ENCODE measurements around the gene PPP2R5B. TPM values are rescaled to one million over a fixed set of nuclear protein-coding genes. Genes with fewer than 3 reads are reported as not detected.
A peak's percentile ranks its signal among the peaks of the same experiment; 100 is the strongest.

Gene PPP2R5B
- total RNA-seq, 1 experiment from 2014 or later, result 38.0 TPM

DNA sequence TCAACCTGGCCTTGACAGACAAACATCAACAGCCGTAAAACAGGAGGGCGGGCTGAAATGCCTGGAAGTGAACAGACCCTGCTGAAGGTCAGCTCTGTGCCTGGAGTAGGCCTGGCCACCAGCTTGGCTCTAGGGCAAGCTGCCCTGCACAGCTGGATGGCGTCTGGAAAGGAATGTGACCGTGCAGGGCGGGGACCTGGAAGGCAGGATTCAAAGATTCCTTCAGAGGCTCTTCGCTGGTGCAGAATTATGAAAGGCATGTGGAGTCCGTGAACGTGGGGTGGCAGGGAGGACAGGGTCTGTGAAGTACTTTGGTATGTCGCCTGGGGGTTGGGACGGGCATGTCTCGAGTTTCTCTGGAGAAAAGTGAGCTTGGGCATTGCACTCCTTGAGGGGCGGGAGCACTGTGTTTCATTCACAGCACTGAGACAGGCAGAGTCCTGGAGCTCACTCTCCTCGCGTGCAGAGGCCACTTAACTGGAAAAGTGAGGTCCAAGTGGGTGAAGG is 47.6 kb upstream of the PPP2R5B start:
- TF ChIP-seq, protein P1, sequence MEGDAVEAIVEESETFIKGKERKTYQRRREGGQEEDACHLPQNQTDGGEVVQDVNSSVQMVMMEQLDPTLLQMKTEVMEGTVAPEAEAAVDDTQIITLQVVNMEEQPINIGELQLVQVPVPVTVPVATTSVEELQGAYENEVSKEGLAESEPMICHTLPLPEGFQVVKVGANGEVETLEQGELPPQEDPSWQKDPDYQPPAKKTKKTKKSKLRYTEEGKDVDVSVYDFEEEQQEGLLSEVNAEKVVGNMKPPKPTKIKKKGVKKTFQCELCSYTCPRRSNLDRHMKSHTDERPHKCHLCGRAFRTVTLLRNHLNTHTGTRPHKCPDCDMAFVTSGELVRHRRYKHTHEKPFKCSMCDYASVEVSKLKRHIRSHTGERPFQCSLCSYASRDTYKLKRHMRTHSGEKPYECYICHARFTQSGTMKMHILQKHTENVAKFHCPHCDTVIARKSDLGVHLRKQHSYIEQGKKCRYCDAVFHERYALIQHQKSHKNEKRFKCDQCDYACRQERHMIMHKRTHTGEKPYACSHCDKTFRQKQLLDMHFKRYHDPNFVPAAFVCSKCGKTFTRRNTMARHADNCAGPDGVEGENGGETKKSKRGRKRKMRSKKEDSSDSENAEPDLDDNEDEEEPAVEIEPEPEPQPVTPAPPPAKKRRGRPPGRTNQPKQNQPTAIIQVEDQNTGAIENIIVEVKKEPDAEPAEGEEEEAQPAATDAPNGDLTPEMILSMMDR (IDR thresholded peaks at IDR 0.05; ENCODE audit: unreplicated experiment), result no peak
- Mint-ChIP-seq H3K27ac (ENCODE audit: low read depth, unreplicated experiment) (peak overlapping the region; percentile 95), H3K4me3 (ENCODE audit: unreplicated experiment) (peak overlapping the region; percentile 95), H3K36me3 (ENCODE audit: insufficient read depth, unreplicated experiment) (peaks cover 25% of the 10 kb centered on the region), H3K9me3 (ENCODE audit: unreplicated experiment) (no peaks in the 10 kb centered on the region), H3K4me1 (ENCODE audit: insufficient read depth, unreplicated experiment) (peaks cover 22% of the 10 kb centered on the region), H3K27me3 (ENCODE audit: insufficient read depth, unreplicated experiment) (no peaks in the 10 kb centered on the region)
- DNase-seq (ENCODE audit: unreplicated experiment), result no peak
- ChIA-PET POLR2A (interaction anchor here (0.5 to 7.3 kb wide), 22 partner anchors 9 to 457 kb away, joined by 3 to 103 read pairs (median 5); partner anchors contain the start of genes CAPN1, CDC42BPG, DPF2 and FAU), CTCF (interaction anchor here (0.5 to 19.1 kb wide), 10 partner anchors 9 to 476 kb away, joined by 3 to 286 read pairs (median 4); partner anchors contain the start of genes ARL2 and CDC42BPG)
- no TSS peak for BruUV-seq (replicated peaks)
- intact Hi-C loops (cut with micrococcal nuclease), result no loop called here

DNA sequence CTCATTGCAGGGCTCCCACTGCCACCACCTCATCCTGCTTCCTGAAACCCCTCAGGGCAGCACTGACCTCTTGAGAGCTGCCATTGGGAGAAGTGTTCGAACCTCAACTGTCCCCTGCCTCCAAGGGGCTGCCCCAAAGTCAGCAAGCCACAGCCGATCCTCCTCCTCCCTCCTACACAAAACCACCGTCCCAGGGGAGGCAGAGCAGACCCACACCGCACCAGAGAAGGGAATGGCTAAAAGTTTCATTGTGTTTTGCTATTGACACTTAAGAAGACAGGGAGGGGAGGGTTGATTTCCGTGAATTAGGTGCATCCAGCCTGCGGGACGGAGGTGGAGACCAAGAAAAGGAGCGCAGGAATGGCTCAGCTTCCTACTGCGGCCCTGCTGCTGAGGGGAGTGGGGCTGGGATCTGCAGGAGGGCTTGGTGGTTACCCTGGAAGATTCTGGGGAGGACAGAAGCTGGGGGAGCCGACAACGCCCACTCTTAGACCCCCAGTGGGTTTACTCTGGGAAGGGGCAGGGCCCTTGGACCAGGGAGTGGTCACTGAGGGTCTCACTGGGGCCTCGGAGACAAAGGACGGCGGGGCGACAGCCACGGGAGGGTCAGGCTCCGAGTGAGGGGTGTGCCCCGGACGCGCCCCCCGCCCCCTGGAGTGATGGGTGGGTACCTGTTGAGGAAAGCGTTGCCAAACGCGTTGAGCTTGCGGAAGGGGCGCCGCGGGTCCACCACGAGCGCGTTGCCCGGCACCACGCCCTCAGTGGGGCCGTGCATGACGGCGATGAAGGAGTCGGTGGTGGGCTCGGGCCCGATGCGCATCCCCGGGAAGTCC is 46.9 kb upstream of the PPP2R5B start:
- CTCF ChIA-PET, result interaction anchor here (0.6 to 19.1 kb wide), 12 partner anchors 11 to 610 kb away, joined by 3 to 286 read pairs (median 4); partner anchors contain the start of genes ARL2 and CDC42BPG
- Mint-ChIP-seq H3K27me3 (ENCODE audit: insufficient read depth, unreplicated experiment) (no peaks in the 10 kb centered on the region), H3K9me3 (ENCODE audit: unreplicated experiment) (no peaks in the 10 kb centered on the region), H3K36me3 (ENCODE audit: insufficient read depth, unreplicated experiment) (peaks cover 20% of the 10 kb centered on the region), H3K4me3 (ENCODE audit: unreplicated experiment) (peak overlapping the region; percentile 95), H3K27ac (ENCODE audit: low read depth, unreplicated experiment) (peak overlapping the region; percentile 95), H3K4me1 (ENCODE audit: insufficient read depth, unreplicated experiment) (peaks cover 22% of the 10 kb centered on the region)
- no peak for DNase-seq (ENCODE audit: unreplicated experiment)
- intact Hi-C loops (cut with micrococcal nuclease), result loop anchor here (1.0 kb wide), 3 partner anchors 8 to 30 kb away; no protein-coding TSS in a partner anchor
- BruUV-seq (replicated peaks), result no TSS peak
- POLR2A ChIA-PET, result interaction anchor here (0.5 to 7.3 kb wide), 22 partner anchors 12 to 456 kb away, joined by 3 to 103 read pairs (median 5); partner anchors contain the start of genes CAPN1, CDC42BPG, DPF2 and FAU
- TF ChIP-seq, protein P1 (IDR thresholded peaks at IDR 0.05; ENCODE audit: unreplicated experiment), result no peak

DNA sequence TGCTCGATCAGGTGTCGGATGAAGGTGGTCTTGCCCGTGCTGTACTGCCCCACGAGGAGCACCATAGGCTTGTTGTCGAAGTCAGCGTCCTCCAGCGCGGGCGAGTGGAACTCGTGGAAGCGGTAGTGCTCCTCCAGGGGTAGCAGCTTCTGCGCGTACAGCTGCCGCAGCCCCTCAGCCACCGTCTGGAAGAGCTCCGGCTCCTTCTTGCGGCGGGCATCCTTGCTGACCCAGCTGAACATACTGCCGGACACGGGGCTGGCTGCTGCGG is 46.3 kb upstream of the PPP2R5B start:
- DNase-seq (ENCODE audit: unreplicated experiment), result no peak

More for the DNA sequence above, 46.3 kb upstream of the PPP2R5B start:
- peaks cover 14% of the 10 kb centered on the region for H3K36me3 Mint-ChIP-seq (ENCODE audit: insufficient read depth, unreplicated experiment)
- peak overlapping the region; percentile 95 for H3K27ac Mint-ChIP-seq (ENCODE audit: low read depth, unreplicated experiment)
- ChIA-PET CTCF (interaction anchor here (0.6 to 19.1 kb wide), 9 partner anchors 10 to 610 kb away, joined by 3 to 286 read pairs (median 4); partner anchors contain the start of genes ARL2 and CDC42BPG), POLR2A (interaction anchor here (0.6 to 7.3 kb wide), 14 partner anchors 13 to 694 kb away, joined by 3 to 103 read pairs (median 7); partner anchors contain the start of genes CDC42BPG, FAM89B, VPS51 and ZNHIT2)
- H3K27me3 Mint-ChIP-seq (ENCODE audit: insufficient read depth, unreplicated experiment), result no peaks in the 10 kb centered on the region
- TF ChIP-seq, protein P1 (IDR thresholded peaks at IDR 0.05; ENCODE audit: unreplicated experiment), result no peak
- BruUV-seq (replicated peaks), result TSS peak; percentile 53
- intact Hi-C loops (cut with micrococcal nuclease), result loop anchor here (1.0 kb wide), 3 partner anchors 9 to 31 kb away; no protein-coding TSS in a partner anchor
- peaks cover 22% of the 10 kb centered on the region for H3K4me1 Mint-ChIP-seq (ENCODE audit: insufficient read depth, unreplicated experiment)
- peak overlapping the region; percentile 95 for H3K4me3 Mint-ChIP-seq (ENCODE audit: unreplicated experiment)
- H3K9me3 Mint-ChIP-seq (ENCODE audit: unreplicated experiment), result no peaks in the 10 kb centered on the region

Data from MCF 10A (cell line).